ENCODE data around the gene TRIP10.

TRIP10 gene

GRCh38 chr19:6728346-6728745, 11.1 kb upstream of the TRIP10 start:
- no peak for DNase-seq (ENCODE audit: low spot score)

DNA sequence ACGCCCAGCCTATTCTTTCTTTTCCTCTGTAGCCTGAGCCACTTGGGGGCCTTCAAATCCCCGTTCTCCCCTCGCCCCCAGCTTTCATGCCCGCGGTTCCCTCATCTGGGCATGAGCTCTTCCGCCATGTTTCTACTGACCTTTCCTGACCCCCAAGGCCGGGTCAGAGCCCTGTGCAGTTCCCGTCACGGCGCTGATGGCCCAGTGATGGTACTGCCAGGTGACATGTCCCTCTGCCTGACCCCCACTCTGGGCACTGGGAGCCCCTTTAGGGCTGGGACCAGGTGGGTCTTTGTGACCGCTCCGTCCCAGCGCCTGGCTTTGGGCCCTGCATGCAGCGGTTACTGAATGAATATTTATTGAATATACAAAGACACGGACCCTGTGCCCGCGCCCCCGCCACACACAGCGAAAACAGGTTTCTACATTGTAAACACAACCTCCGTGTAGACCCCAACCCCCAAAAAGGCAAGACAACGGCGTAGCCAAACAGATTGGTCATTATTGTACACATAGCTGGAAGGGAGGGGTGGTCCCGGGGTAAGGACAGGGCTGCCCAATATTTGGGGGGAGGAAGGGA, 9.8 kb upstream of the TRIP10 start:
- DNase-seq (ENCODE audit: low spot score), result no peak

DNA sequence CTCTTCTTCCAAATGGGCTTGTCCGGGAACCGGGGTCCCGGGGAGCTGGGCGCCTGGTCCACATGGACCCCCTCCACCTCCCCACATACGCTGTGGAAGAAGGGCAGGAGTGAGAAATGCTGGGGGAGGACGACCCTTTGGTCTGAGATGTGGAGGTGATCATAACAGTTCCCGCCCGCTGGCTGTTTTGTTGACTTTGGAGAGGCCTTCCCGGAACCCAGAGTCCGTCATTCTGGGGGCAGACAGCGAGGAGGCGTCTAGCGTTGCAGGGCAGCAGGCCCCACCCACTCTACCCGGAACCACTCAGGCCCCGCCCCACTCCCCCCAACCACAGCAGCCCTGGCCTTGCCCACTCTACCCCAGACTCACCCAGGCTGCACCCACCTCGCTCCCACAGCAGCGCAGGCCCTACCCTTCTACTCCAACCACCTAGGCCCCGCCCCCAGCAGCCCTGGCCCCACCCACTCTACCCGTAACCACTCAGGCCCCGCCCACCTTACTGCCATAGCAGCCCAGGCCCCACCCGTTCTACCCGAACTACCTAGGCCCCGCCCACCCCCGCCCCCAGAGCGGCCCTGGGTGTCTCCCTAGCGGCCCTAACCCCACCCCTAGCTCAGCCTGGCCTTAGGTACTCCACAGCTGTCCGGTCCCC, 9.2 kb upstream of the TRIP10 start:
- DNase-seq (ENCODE audit: low spot score), result no peak

- no peak for DNase-seq (ENCODE audit: low spot score)
Measured at GRCh38 chr19:6730941-6731670, 8.4 kb upstream of the TRIP10 start.

DNA sequence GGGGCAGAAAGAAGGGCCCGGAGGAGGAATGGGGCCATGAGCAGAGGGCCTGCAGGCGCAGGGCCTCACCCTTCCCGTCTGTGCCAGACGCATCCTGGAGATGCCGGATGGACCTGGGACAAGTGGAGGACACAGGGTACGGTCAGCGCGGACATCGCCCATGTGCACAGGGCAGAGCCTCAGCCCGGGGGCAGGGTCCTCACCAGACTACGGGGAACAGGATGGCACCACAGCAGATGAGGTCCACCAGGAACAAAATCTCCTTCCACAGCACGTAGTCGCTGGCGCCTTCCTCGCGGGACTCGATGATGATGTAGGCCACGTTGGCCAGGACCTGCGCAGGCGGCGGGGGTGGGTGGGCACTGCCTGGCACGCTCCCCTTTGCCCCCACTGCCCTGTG, 7.7 kb upstream of the TRIP10 start:
- DNase-seq (ENCODE audit: low spot score), result no peak

- no peak for DNase-seq (ENCODE audit: low spot score)
Measured at GRCh38 chr19:6732803-6733337, 6.6 kb upstream of the TRIP10 start.

GRCh38 chr19:6733338-6734095, 6.0 kb upstream of the TRIP10 start:
- no peak for DNase-seq (ENCODE audit: low spot score)

DNA sequence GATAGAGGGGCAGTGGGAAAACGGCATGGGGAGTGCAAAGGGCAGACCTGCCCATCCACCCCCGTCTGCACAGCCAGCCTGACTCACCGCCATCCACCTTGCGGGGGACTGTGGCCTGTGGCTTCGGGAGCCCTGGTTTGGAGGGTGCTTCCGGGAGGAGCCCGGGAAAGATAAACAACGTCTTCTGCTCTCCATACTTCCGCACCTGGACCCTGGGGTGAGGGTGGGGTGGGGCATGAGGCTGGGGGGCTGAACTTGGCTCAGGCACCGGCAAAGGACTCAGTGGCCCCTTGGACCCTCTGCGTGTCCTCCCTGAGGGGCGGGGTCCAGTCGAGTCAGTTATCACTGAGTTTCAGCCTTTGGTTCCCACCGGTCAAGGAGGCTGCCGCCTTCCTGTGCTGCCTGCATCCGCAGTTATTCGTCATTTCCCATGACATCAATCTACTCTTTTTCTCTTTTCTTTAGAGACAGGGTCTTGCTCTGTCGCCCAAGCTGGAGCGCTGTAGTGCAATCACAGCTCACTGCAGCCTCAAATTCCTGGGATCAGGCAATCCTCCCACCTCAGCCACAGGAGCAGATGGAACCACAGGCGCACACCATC, 5.3 kb upstream of the TRIP10 start:
- DNase-seq (ENCODE audit: low spot score), result no peak

DNA sequence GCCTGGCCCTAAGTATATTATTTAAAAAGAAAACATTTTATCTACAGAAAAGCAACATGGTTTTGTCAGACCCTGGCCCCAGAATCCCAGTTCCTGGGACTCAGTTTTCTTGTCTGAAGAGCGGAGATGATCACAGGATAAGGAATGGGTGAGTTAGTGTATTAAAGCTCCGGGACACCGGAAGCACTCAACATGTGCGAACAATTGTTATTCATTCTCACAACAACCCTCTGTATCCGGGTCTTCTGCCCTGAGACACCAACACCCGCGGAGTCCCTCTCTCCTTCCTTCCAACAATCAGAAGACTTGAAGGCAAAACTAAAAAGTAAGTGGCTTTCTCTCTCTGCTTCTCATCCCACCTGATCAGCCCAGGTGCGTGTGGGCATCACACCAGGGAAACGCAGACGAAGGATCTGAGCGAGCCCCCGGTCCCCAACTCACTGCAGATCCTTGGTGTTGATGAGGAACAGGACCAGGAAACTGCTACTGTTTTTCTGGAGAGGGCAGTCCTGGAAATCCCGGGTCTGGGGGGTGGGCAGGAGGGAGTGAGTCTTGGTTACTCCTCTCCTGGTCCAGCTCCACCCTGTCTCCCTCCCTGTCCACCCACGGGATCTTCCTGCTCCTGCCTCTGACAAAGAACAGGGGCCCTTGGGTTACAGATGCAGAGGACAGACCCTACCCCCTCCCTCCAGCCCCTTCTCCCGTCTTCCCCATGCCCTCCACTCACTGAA, 4.1 kb upstream of the TRIP10 start:
- no peak for DNase-seq (ENCODE audit: low spot score)

DNA sequence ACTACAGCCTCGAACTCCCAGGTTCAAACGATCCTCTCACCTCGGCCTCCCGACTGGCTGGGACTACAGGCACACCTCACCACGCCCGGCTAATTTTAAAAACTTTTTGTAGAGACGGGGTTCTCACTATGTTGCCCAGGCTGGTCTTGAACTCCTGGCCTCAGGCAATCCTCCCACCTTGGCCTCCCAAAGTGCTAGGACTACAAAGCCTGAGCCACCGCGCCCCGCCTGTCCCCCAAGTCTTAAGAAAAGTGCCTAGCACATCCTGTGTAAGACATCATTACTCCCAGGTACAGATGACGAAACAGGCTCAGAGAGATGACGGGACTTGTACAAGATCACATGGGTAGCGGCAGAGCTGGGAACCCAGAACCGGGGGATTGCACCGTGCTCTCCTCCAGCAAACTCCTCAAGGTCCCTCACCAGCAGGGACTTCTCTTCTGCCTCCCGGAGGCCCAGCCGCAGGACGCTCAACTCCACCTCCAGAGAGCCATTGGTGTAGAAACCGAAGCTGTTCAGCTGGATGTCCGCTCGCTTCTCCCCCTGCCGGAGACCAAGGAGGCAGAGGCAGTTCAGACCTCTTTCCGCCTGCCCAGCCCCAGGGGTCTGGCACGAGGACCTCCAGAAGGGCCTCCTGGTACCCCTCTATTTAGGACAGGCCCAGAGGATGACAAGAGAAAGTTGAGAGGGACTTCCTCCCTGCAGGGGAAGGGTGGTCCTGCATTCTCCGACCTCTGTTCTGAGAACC, 3.1 kb upstream of the TRIP10 start:
- peak; percentile 89 for DNase-seq (ENCODE audit: low spot score)

- DNase-seq (ENCODE audit: low spot score), result no peak
Measured at GRCh38 chr19:6736917-6737283, 2.6 kb upstream of the TRIP10 start.

DNA sequence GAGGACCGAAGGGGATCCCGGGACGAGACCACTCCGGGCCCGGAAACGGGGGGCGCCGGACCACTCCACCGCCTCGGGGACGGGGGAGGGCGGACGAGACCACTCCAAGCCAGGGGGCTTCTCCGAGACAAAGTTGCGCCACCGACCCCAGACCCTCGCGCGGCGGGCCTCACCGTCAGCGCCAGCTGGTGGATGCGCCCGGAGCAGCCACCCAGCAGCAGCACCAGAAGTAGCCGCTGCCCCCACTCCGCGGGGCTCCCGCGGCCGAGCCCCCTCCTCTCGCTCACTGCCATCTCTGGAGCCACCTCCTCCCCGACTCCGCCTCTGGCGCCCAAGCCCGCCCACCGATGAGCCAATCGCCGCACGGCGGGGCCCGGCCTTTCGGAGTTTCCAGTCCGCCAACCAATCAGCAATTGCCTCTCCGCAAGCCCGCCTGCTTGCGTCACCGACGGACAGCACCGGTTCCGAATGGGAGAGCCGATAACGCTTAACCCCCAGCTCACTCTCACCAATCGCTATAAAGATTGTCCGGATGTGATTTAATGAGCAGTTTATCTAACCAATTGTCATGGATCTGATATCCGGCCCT, 2.1 kb upstream of the TRIP10 start, which contains the start of gene GPR108:
TSS of gene GPR108 (minus strand) at position 297 of the 589 bp plus-strand sequence. CDS start at position 293, 4 bp downstream.
- peak; percentile 100 for DNase-seq (ENCODE audit: low spot score)

GRCh38 chr19:6737873-6738786, 1.4 kb upstream of the TRIP10 start:
- DNase-seq (ENCODE audit: low spot score), result peak; percentile 69

GRCh38 chr19:6738787-6739389, 592 bp upstream of the TRIP10 start:
- DNase-seq (ENCODE audit: low spot score), result no peak

GRCh38 chr19:6739883-6740588, 556 bp downstream of the TRIP10 start:
- no peak for DNase-seq (ENCODE audit: low spot score)

- DNase-seq (ENCODE audit: low spot score), result peak; percentile 27
Measured at GRCh38 chr19:6740589-6741343, 1.3 kb downstream of the TRIP10 start.

DNA sequence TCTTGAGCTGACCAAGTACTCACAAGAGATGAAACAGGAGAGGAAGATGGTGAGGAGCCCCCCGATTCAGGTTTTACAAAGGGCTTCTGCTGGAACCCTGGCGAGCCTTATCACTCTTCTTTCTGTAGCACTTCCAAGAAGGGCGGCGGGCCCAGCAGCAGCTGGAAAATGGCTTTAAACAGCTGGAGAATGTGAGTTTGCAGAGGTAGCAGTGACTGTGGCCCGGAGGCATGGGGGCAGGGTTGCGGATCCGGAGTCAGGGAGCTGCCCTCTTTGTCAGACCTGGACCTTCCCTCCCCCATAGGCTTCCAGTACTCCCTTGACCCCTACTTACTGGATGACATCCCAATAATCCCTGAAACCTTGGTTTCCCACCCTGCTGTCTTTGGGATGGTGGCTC, 3.6 kb downstream of the TRIP10 start:
- DNase-seq (ENCODE audit: low spot score), result no peak

Measured in AG08395 (cell line).